Measurements from ENCODE around the gene NVL. TPM values are rescaled to one million over a fixed set of nuclear protein-coding genes. Genes with fewer than 3 reads are reported as not detected.
A peak's percentile ranks its signal among the peaks of the same experiment; 100 is the strongest.

NVL gene
- total RNA-seq, 1 donor from 2014 or later, result 39.4 TPM

DNA sequence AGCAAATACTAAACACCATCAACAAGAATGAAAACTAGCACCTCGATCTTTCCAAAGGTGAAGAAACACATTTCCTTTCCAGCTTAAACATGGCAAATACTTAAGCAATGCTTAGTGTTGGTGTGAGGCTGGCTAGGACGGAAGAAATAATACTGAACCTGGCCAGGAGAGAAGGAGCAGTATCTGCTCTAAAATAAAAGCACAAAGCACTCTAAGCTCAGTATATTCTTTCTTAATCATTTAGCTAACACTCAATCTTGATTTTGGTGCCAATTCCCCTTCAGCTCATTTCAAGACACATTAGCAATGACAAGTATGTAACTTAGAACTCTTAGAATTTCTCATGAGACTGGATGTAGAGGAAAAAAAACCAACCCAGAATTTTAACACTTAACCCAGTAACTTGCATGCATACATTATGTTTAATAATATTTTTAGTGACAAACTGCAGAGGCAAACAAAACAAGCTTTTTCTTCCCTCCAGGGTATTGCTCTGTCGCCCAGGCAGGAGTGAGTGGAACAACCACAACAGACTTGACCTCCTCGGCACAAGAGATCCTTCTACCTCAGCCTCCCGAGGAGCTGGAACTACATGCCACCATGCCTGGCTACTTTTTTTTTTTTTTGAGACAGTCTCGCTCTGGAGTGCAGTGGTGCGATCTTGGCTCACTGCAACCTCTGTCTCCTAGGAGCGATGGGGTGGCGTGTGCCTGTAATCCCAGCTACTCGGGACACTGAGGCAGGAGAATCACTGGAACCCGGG is 92.7 kb downstream of the NVL start:
- Mint-ChIP-seq H3K36me3 (peaks cover 20% of the 10 kb centered on the region), H3K4me1 (no peaks in the 10 kb centered on the region), H3K27ac (no peak overlapping the region), H3K27me3 (ENCODE audit: low read depth) (no peaks in the 10 kb centered on the region), H3K4me3 (no peak overlapping the region), H3K9me3 (no peaks in the 10 kb centered on the region)
- DNase-seq (ENCODE audit: low spot score in 2 of 2, unreplicated experiment in 2 of 2), result no peak
- TF ChIP-seq, protein P1, sequence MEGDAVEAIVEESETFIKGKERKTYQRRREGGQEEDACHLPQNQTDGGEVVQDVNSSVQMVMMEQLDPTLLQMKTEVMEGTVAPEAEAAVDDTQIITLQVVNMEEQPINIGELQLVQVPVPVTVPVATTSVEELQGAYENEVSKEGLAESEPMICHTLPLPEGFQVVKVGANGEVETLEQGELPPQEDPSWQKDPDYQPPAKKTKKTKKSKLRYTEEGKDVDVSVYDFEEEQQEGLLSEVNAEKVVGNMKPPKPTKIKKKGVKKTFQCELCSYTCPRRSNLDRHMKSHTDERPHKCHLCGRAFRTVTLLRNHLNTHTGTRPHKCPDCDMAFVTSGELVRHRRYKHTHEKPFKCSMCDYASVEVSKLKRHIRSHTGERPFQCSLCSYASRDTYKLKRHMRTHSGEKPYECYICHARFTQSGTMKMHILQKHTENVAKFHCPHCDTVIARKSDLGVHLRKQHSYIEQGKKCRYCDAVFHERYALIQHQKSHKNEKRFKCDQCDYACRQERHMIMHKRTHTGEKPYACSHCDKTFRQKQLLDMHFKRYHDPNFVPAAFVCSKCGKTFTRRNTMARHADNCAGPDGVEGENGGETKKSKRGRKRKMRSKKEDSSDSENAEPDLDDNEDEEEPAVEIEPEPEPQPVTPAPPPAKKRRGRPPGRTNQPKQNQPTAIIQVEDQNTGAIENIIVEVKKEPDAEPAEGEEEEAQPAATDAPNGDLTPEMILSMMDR (IDR thresholded peaks at IDR 0.05; ENCODE audit: unreplicated experiment), result no peak

DNA sequence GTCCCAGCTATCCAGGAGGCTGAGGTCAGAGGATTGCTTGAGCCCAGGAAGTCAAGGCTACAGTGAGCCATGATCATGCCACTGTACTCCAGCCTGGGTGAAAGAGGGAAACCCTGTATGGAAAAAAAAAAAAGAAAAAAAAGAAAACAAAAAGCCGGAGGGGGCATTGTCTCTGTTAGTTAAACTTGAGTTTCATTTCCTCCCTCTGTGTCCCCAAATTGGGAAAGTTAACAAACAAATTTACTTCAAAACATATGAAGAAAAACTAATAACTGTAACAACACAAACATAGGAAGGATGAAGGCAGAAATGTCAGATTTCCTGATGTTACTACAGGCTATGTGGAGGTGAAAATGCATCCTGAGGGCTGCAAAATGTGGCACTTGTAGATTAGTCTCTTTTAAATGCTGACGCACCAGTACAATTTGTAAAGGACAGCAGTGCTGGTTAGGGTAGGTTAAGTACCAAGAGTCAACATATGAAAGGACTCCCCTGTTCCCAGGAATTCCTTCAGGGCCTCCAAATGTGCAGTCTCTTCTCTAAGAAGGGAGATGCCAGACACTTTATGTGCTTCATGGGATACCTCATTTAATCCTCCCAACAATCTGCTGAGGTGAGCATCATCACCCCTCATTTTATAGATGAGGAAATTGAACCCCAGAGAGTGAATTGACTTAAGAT is 94.0 kb downstream of the NVL start:
- Mint-ChIP-seq H3K4me1 (no peaks in the 10 kb centered on the region), H3K9me3 (no peaks in the 10 kb centered on the region), H3K36me3 (peaks cover 23% of the 10 kb centered on the region), H3K27me3 (ENCODE audit: low read depth) (no peaks in the 10 kb centered on the region), H3K4me3 (no peak overlapping the region), H3K27ac (no peak overlapping the region)
- TF ChIP-seq, protein P1 (IDR thresholded peaks at IDR 0.05; ENCODE audit: unreplicated experiment), result no peak
- no peak for DNase-seq (ENCODE audit: low spot score in 2 of 2, unreplicated experiment in 2 of 2)

DNA sequence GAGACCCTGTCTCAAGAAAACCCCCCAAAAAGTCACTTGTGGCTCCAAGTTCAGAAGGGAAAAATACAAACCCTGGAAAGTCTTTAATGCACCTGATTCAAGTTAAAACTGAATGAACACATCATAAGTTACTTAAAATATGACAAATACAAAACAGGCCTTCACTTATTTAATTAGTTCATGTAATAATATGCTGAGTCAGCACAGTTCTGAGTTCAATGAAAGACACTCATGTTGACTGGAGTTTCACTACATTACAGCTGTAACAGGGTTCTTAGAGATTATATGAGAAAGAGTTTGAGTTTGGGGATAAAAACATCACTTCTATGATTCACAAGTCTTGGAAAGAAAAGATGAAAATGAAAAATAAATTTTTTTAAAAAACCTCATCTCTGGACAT is 96.0 kb downstream of the NVL start:
- DNase-seq (ENCODE audit: low spot score in 2 of 2, unreplicated experiment in 2 of 2), result no peak
- H3K4me1 Mint-ChIP-seq, result no peaks in the 10 kb centered on the region
- H3K36me3 Mint-ChIP-seq, result peaks cover 24% of the 10 kb centered on the region
- no peaks in the 10 kb centered on the region for H3K27me3 Mint-ChIP-seq (ENCODE audit: low read depth)
- no peak overlapping the region for H3K4me3 Mint-ChIP-seq
- no peak overlapping the region for H3K27ac Mint-ChIP-seq
- TF ChIP-seq, protein P1 (IDR thresholded peaks at IDR 0.05; ENCODE audit: unreplicated experiment), result no peak
- H3K9me3 Mint-ChIP-seq, result no peaks in the 10 kb centered on the region

DNA sequence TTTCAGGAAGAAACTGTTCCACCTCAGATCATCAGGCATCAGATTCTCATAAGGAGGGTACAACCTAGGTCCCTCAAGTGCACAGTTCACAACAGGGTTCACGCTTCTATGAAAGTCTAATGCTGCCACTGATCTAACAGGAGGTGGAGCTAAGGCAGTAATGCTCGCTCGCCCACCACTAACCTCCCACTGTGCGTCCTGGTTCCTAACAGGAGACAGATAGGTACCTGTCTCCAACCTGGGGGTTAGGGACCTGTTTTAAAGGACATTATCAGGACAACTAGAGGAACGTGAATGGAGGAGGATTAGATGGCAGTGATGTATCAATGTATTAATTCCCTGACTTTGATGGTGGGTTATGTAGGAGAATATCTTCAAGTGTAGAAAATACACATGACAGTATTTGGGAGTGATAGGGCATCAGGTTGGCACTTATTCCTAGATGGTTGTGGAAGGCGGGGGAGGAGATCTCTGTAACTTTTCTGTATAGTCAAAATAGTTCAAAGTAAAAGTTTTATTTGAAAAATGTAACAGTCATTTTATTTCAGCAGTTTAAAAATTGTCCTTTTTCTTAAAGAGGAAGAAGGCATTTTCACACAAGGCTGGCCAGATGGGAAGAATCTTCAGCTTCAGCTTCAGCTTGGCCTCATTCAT is 103.0 kb downstream of the NVL start:
- TF ChIP-seq, protein P1 (IDR thresholded peaks at IDR 0.05; ENCODE audit: unreplicated experiment), result no peak
- no peak overlapping the region for H3K27ac Mint-ChIP-seq
- H3K4me3 Mint-ChIP-seq, result no peak overlapping the region
- H3K27me3 Mint-ChIP-seq (ENCODE audit: low read depth), result no peaks in the 10 kb centered on the region
- H3K36me3 Mint-ChIP-seq, result peaks cover 21% of the 10 kb centered on the region
- H3K4me1 Mint-ChIP-seq, result peaks cover 14% of the 10 kb centered on the region
- no peak for DNase-seq (ENCODE audit: low spot score in 2 of 2, unreplicated experiment in 2 of 2)
- H3K9me3 Mint-ChIP-seq, result no peaks in the 10 kb centered on the region

DNA sequence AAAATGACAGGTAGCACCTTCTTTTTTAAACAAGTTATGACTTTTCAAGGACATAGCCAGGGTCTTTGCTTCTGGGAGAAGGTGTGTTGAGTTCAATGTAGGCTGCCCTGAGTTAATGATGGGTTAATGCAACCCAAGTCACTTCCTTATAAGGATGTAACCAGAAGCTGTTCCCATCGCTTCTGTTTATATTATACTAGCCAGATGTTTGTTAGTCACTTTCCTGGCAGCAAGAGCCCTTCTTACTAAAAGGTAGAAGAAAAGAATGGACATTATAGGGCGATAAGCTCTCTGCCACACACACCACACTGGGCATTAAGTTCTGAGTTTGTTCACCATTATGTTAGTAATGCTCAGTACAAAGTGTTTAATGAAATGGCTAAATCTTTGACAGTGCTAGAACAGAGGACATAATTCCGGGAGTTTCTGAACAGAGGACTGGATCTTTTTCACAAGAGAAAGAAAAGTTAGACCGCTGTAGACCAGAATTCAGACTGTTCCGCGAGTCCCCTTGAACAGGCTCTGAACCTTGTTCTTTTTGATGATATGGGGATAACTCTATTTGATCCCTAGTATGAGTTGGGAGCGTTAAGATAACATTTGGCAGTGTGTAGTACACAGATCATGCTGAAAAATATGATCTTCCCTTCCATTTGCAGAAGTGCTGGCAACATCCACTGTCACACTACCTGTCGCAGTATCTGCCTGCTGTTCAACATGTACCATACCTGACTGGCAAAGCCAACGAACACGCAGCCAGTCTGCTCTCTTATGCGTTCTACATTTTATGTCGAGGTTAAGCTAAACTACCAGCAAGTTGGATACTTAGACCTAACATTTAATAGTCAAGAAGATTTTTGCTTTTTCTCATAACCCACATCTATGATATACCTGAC is 105.9 kb downstream of the NVL start:
- DNase-seq (ENCODE audit: low spot score in 2 of 2, unreplicated experiment in 2 of 2), result no peak
- peak overlapping the region; percentile 29 for H3K27ac Mint-ChIP-seq
- no peak overlapping the region for H3K4me3 Mint-ChIP-seq
- peaks cover 23% of the 10 kb centered on the region for H3K4me1 Mint-ChIP-seq
- TF ChIP-seq, protein P1 (IDR thresholded peaks at IDR 0.05; ENCODE audit: unreplicated experiment), result no peak
- H3K27me3 Mint-ChIP-seq (ENCODE audit: low read depth), result no peaks in the 10 kb centered on the region
- H3K36me3 Mint-ChIP-seq, result peaks cover 10% of the 10 kb centered on the region
- H3K9me3 Mint-ChIP-seq, result no peaks in the 10 kb centered on the region
